SK-N-SH (cell line): Measurements from ENCODE around the gene LTBP2. TPM values are rescaled to one million over a fixed set of nuclear protein-coding genes. Genes with fewer than 3 reads are reported as not detected.
A peak's percentile ranks its signal among the peaks of the same experiment; 100 is the strongest.

Experiments used
- CTCF ChIA-PET: fragments of 300-600, 350-600 bp; formaldehyde crosslinking; extraction: SDS; loops from one replicate; lab custom pipeline; 2021; lab: Yijun Ruan, JAX
- POLR2A ChIA-PET: fragments of 350-600 bp; sonication (Branson Sonifier 250); formaldehyde crosslinking; extraction: SDS; loops from one replicate; lab custom pipeline; 2020; ENCODE audit warnings: antibody characterized with exemption, inconsistent platforms; lab: Yijun Ruan, JAX
- DNase-seq: peaks from one replicate; pipeline ENCODE4 v3.0.0; 2012
- H2AFZ ChIP-seq: fragments of 200-600 bp; sonication (generic); 2 replicates; pipeline ENCODE4 v1.8.1; 2016; ENCODE audit warnings: antibody characterized with exemption, mild to moderate bottlenecking, low read depth
- H3F3A ChIP-seq: fragments of 200-600 bp; sonication (generic); replicated peaks from 2 replicates; pipeline ENCODE3; 2016; ENCODE audit warnings: antibody characterized with exemption, mild to moderate bottlenecking; ENCODE audit not compliant: insufficient read depth
- H3K27ac ChIP-seq, 2 experiments: fragments of 200-500 bp in 1 of 2; fragments of 200-600 bp in 1 of 2; sonication (Bioruptor generic) in 1 of 2; sonication (generic), shearing (Covaris generic) in 1 of 2; 2 replicates each; pipeline versions ENCODE4 v1.5.1 to v1.6.1; 2014 to 2016; ENCODE audit warnings: low read depth in 2 of 2, inconsistent platforms in 1 of 2, low read length in 1 of 2, mild to moderate bottlenecking in 1 of 2, mixed read lengths in 1 of 2
- H3K27me3 ChIP-seq: fragments of 200-600 bp; sonication (generic), shearing (Covaris generic); 2 replicates; pipeline ENCODE4 v1.6.1; 2016; ENCODE audit warnings: mixed run types; ENCODE audit not compliant: insufficient read depth
- H3K36me3 ChIP-seq, 2 experiments: fragments of 200-500 bp in 1 of 2; fragments of 200-600 bp in 1 of 2; sonication (Bioruptor generic) in 1 of 2; sonication (generic) in 1 of 2; replicated peaks in 1 of 2; 2 replicates each; pipeline versions ENCODE3 to v1.5.1; 2014 to 2016; ENCODE audit warnings: low read length in 1 of 2, mild to moderate bottlenecking in 1 of 2; ENCODE audit not compliant: insufficient read depth in 2 of 2, control insufficient read depth in 1 of 2
- H3K4me1 ChIP-seq, 2 experiments: fragments of 200-500 bp in 1 of 2; fragments of 200-600 bp in 1 of 2; sonication (Bioruptor generic) in 1 of 2; sonication (generic), shearing (Covaris generic) in 1 of 2; 2 replicates each; pipeline versions ENCODE4 v1.5.1 to v1.6.1; 2014 to 2016; ENCODE audit warnings: low read depth in 1 of 2, low read length in 1 of 2, mixed run types in 1 of 2; ENCODE audit not compliant: insufficient read depth in 2 of 2, control insufficient read depth in 1 of 2
- H3K4me2 ChIP-seq: fragments of 200-600 bp; sonication (generic), shearing (Covaris generic); 2 replicates; pipeline ENCODE4 v1.6.1; 2017; ENCODE audit warnings: mixed run types
- H3K4me3 ChIP-seq, 2 experiments: fragments of 200-500 bp in 1 of 2; fragments of 200-600 bp in 1 of 2; sonication (Bioruptor generic) in 1 of 2; sonication (generic), shearing (Covaris generic) in 1 of 2; 2 replicates each; pipeline versions ENCODE4 v1.5.1 to v1.8.1; 2014 to 2016; ENCODE audit warnings: low read depth in 2 of 2, inconsistent platforms in 1 of 2, low read length in 1 of 2, mild to moderate bottlenecking in 1 of 2, mixed read lengths in 1 of 2, moderate library complexity in 1 of 2
- H3K79me2 ChIP-seq: fragments of 200-600 bp; sonication (generic); 2 replicates; pipeline ENCODE4 v1.8.1; 2017; ENCODE audit warnings: mild to moderate bottlenecking; ENCODE audit not compliant: insufficient read depth
- H3K9ac ChIP-seq: fragments of 200-600 bp; sonication (generic); 2 replicates; pipeline ENCODE4 v1.6.1; 2017; ENCODE audit warnings: mixed run types
- H3K9me2 ChIP-seq: fragments of 200-600 bp; sonication (generic); 2 replicates; pipeline ENCODE4 v1.6.1; 2017; ENCODE audit warnings: mixed run types
- H3K9me3 ChIP-seq: fragments of 200-600 bp; sonication (generic); 2 replicates; pipeline ENCODE4 v1.6.1; 2017; ENCODE audit warnings: mixed run types, mild to moderate bottlenecking, moderate library complexity
- H4K20me1 ChIP-seq: fragments of 200-600 bp; sonication (generic); 2 replicates; pipeline ENCODE4 v1.6.1; 2017; ENCODE audit warnings: mild to moderate bottlenecking, mixed run types; ENCODE audit not compliant: insufficient read depth
- ELF1 ChIP-seq: IDR thresholded peaks from 2 replicates; pipeline ENCODE4 v1.4.0; 2012
- EP300 ChIP-seq, 2 experiments: IDR thresholded peaks; 2 replicates each; pipeline versions ENCODE4 v1.4.0 to v1.6.1; 2012; ENCODE audit warnings: borderline replicate concordance in 1 of 2, low read depth in 1 of 2, low read length in 1 of 2
- FOXJ3 ChIP-seq: sonication (generic); formaldehyde crosslinking; IDR thresholded peaks from 2 replicates; pipeline ENCODE4 v1.5.1; 2020; ENCODE audit warnings: mild to moderate bottlenecking, missing genetic modification reagents
- GATA2 ChIP-seq: sonication (generic); formaldehyde crosslinking; IDR thresholded peaks from 2 replicates; pipeline ENCODE4 v1.5.0; 2020; ENCODE audit warnings: mild to moderate bottlenecking, missing genetic modification reagents
- NFIC ChIP-seq: IDR thresholded peaks from 2 replicates; pipeline ENCODE4 v1.4.0; 2012; ENCODE audit warnings: borderline replicate concordance
- RAD21 ChIP-seq: IDR thresholded peaks from 2 replicates; pipeline ENCODE4 v1.6.1; 2012; ENCODE audit warnings: mild to moderate bottlenecking, low read length
- RCOR1 ChIP-seq: fragments of 150-350 bp; IDR thresholded peaks from 2 replicates; pipeline ENCODE4 v1.6.1; 2017; ENCODE audit warnings: antibody characterized with exemption, low read length
- RFX5 ChIP-seq: IDR thresholded peaks from 2 replicates; pipeline ENCODE4 v1.6.1; 2012; ENCODE audit warnings: mild to moderate bottlenecking, improper control_type of control experiment, low read length
- SMC3 ChIP-seq: IDR thresholded peaks from 2 replicates; pipeline ENCODE4 v1.6.1; 2012; ENCODE audit warnings: low read depth, low read length, improper control_type of control experiment
- TCF12 ChIP-seq: IDR thresholded peaks from 2 replicates; pipeline ENCODE4 v1.4.0; 2012
- TEAD4 ChIP-seq: IDR thresholded peaks from 2 replicates; pipeline ENCODE4 v1.4.0; 2012; ENCODE audit warnings: mild to moderate bottlenecking, borderline replicate concordance; ENCODE audit not compliant: insufficient read depth
- WGBS: methylation state at CpG from one replicate; pipeline ENCODE4 v1.1.6; 2017; ENCODE audit warnings: low lambda C conversion rate; 5-methylcytosine and 5-hydroxymethylcytosine counted together
- polyA plus RNA-seq, 3 experiments: library from polyadenylated mRNA; depleted of rRNA; stranded (reverse); fragments of >200 nt; gene quantifications; 2 replicates each; pipeline ENCODE4 v1.2.3, GENCODE V29; 2012
- TF ChIP-seq, protein P1 (sequence below): fragments of 200-600 bp; sonication (generic); IDR thresholded peaks from 2 replicates; pipeline ENCODE4 v1.6.1; 2017; ENCODE audit warnings: antibody characterized with exemption, mild to moderate bottlenecking, moderate library complexity
- TF ChIP-seq, protein P2 (sequence below): IDR thresholded peaks from 2 replicates; pipeline ENCODE4; 2012
- TF ChIP-seq, protein P3 (sequence below): IDR thresholded peaks from 2 replicates; pipeline ENCODE4 v1.4.0; 2012; ENCODE audit warnings: low read depth

The LTBP2 gene
- polyA plus RNA-seq, 1 of the 3 experiments (the other 2 are of a cell fraction): 58.8 TPM

DNA sequence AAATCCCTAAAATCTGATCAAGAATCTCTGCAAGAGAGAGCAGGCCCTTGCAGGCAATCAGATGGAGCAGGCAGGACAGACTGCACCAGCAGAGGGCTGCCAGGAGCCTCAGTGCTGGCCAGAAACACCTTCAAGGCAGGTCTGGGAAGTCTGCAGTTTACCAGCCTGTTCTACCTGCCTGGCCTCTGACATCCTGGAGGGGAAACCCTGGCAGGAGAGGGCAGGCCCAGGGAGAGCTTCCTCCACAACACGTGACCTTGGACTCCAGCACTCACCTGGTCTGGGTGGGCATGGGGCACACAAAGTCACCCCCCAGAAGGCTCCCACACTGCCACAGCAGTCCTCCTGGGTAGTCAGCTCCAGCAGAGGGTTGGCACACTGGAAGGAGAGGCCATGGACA is 62.4 kb downstream of the LTBP2 start:
- Histone ChIP-seq H3K79me2 (peaks cover 49% of the 10 kb centered on the region), H3K4me1 (peaks cover 0 to 65% of the 10 kb centered on the region in 2 experiments; a peak in 2 of 4 replicates), H3F3A (no peaks in the 10 kb centered on the region), H3K4me2 (no peak overlapping the region), H3K27me3 (no peaks in the 10 kb centered on the region), H3K36me3 (peaks cover 58 to 71% of the 10 kb centered on the region in 2 experiments), H3K9ac (no peak overlapping the region), H3K9me3 (no peaks in the 10 kb centered on the region), H2AFZ (no peak overlapping the region), H3K4me3 (no peak overlapping the region), H3K27ac (no peak overlapping the region; a peak in 1 of 4 replicates), H4K20me1 (peaks cover 10% of the 10 kb centered on the region; the same call in 1 of the 2 replicates), H3K9me2 (no peaks in the 10 kb centered on the region)
- no peak for TF ChIP-seq NFIC
- TF ChIP-seq RAD21: peak; percentile 62
- TF ChIP-seq EP300 (IDR thresholded peaks at IDR 0.05; ENCODE audit: borderline replicate concordance in 1 of 2, low read depth in 1 of 2, low read length in 1 of 2): no peak
- TF ChIP-seq, protein P1, sequence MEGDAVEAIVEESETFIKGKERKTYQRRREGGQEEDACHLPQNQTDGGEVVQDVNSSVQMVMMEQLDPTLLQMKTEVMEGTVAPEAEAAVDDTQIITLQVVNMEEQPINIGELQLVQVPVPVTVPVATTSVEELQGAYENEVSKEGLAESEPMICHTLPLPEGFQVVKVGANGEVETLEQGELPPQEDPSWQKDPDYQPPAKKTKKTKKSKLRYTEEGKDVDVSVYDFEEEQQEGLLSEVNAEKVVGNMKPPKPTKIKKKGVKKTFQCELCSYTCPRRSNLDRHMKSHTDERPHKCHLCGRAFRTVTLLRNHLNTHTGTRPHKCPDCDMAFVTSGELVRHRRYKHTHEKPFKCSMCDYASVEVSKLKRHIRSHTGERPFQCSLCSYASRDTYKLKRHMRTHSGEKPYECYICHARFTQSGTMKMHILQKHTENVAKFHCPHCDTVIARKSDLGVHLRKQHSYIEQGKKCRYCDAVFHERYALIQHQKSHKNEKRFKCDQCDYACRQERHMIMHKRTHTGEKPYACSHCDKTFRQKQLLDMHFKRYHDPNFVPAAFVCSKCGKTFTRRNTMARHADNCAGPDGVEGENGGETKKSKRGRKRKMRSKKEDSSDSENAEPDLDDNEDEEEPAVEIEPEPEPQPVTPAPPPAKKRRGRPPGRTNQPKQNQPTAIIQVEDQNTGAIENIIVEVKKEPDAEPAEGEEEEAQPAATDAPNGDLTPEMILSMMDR: 0 out of 2 replicates have a peak, but pooled peaks have one; percentile 16
- TF ChIP-seq SMC3: peak; percentile 49
- TF ChIP-seq TCF12: no peak
- 0 out of 2 replicates have a peak, but pooled peaks have one; percentile 12 for TF ChIP-seq GATA2 (CRISPR knock-in tag)
- POLR2A ChIA-PET: no interaction called here
- 100% methylated on average over 1 of the region's 1 CpG for WGBS
- no peak for DNase-seq
- CTCF ChIA-PET: interaction anchor here (1.0 to 6.8 kb wide), 12 partner anchors 10 to 99 kb away, joined by 3 to 40 read pairs (median 4); partner anchors contain the start of gene LTBP2

DNA sequence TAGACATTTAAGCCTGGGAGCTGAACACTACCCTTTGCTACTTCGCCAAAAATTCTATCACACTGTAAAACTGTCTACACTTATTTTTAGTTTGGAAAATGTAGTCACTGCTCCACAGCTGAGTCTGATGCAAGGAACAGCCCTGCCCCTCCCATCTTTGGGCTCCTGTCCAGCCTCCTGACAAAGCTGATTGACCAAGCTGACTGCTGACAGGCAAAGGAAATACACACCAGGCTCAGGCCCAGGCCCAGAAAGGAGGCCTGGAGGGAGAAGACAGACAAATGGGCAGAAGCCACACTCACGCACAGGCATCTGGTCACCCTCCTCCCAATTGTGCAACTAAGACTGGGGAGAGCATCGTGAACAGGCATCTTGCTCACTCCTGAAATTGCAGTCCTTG is 63.2 kb downstream of the LTBP2 start:
- H3K9ac ChIP-seq: no peak overlapping the region
- no peak overlapping the region for H3K4me3 ChIP-seq
- peak overlapping the region in 1 of 2 experiments; percentile 43; a peak in 1 of 4 replicates for H3K27ac ChIP-seq
- peaks cover 56 to 71% of the 10 kb centered on the region in 2 experiments for H3K36me3 ChIP-seq
- no peaks in the 10 kb centered on the region for H3K9me3 ChIP-seq
- peaks cover 42% of the 10 kb centered on the region for H3K79me2 ChIP-seq
- peaks cover 0 to 63% of the 10 kb centered on the region in 2 experiments; a peak in 2 of 4 replicates for H3K4me1 ChIP-seq
- no peaks in the 10 kb centered on the region for H3F3A ChIP-seq
- WGBS: 93% methylated on average over 3 of the region's 3 CpGs
- peaks cover 10% of the 10 kb centered on the region; the same call in 1 of the 2 replicates for H4K20me1 ChIP-seq
- no peak overlapping the region for H3K4me2 ChIP-seq
- no peaks in the 10 kb centered on the region for H3K9me2 ChIP-seq
- CTCF ChIA-PET: interaction anchor here (1.0 to 6.8 kb wide), 5 partner anchors 21 to 63 kb away, joined by 3 to 40 read pairs (median 3); partner anchors contain the start of gene LTBP2
- no peaks in the 10 kb centered on the region for H3K27me3 ChIP-seq
- no peak for TF ChIP-seq ELF1
- no peak for TF ChIP-seq TEAD4
- TF ChIP-seq, protein P2, sequence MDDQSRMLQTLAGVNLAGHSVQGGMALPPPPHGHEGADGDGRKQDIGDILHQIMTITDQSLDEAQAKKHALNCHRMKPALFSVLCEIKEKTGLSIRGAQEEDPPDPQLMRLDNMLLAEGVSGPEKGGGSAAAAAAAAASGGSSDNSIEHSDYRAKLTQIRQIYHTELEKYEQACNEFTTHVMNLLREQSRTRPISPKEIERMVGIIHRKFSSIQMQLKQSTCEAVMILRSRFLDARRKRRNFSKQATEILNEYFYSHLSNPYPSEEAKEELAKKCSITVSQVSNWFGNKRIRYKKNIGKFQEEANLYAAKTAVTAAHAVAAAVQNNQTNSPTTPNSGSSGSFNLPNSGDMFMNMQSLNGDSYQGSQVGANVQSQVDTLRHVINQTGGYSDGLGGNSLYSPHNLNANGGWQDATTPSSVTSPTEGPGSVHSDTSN: peak; percentile 32; the same call in 1 of the 2 replicates
- TF ChIP-seq FOXJ3 (CRISPR knock-in tag): no peak
- TF ChIP-seq RCOR1: no peak
- TF ChIP-seq TCF12: no peak
- no peak for TF ChIP-seq RFX5
- TF ChIP-seq, protein P3, sequence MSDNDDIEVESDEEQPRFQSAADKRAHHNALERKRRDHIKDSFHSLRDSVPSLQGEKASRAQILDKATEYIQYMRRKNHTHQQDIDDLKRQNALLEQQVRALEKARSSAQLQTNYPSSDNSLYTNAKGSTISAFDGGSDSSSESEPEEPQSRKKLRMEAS: no peak
- POLR2A ChIA-PET: no interaction called here
- H2AFZ ChIP-seq: no peak overlapping the region
- no peak for DNase-seq
